Germinal center (tissue), 1 donor: Measurements from ENCODE around the gene EPHA6.
"Not testable (repeated sequence)": the region's sequence is repeated elsewhere in the genome, so short reads cannot be mapped to it uniquely, and the experiment has no call there.

Source experiments
- DNase-seq: peaks from one replicate; pipeline ENCODE4 v3.0.0; 2012; ENCODE audit warnings: mixed read lengths, low spot score

Gene EPHA6

GRCh38 chr3:97181704-97182103, 367.3 kb downstream of the EPHA6 start:
- DNase-seq: no peak

- DNase-seq: no peak
Measured at GRCh38 chr3:97187771-97188170, 373.4 kb downstream of the EPHA6 start.

GRCh38 chr3:97189835-97190234, 375.4 kb downstream of the EPHA6 start:
- DNase-seq: no peak

GRCh38 chr3:97197083-97197482, 382.7 kb downstream of the EPHA6 start:
- DNase-seq: no peak

GRCh38 chr3:97197830-97198229, 383.4 kb downstream of the EPHA6 start:
- no peak for DNase-seq

- DNase-seq: no peak
Measured at GRCh38 chr3:97200387-97200786, 386.0 kb downstream of the EPHA6 start.

- DNase-seq: no peak
Measured at GRCh38 chr3:97201814-97202213, 387.4 kb downstream of the EPHA6 start.

- DNase-seq: no peak
Measured at GRCh38 chr3:97228966-97229365, 414.6 kb downstream of the EPHA6 start.

GRCh38 chr3:97230486-97230885, 416.1 kb downstream of the EPHA6 start:
- DNase-seq: no peak

GRCh38 chr3:97232393-97233034, 418.1 kb downstream of the EPHA6 start:
- DNase-seq: no peak

GRCh38 chr3:97235179-97235578, 420.8 kb downstream of the EPHA6 start:
- no peak for DNase-seq

GRCh38 chr3:97235611-97236315, 421.4 kb downstream of the EPHA6 start:
- no peak for DNase-seq

- DNase-seq: no peak
Measured at GRCh38 chr3:97241417-97241816, 427.0 kb downstream of the EPHA6 start.

GRCh38 chr3:97245201-97245910, 431.0 kb downstream of the EPHA6 start:
- DNase-seq: no peak

GRCh38 chr3:97256060-97256459, 441.7 kb downstream of the EPHA6 start:
- no peak for DNase-seq

GRCh38 chr3:97257942-97258697, 443.7 kb downstream of the EPHA6 start:
- DNase-seq: no peak

- DNase-seq: no peak
Measured at GRCh38 chr3:97259263-97259662, 444.9 kb downstream of the EPHA6 start.

- DNase-seq: no peak
Measured at GRCh38 chr3:97264180-97264579, 449.8 kb downstream of the EPHA6 start.

GRCh38 chr3:97265237-97266005, 451.0 kb downstream of the EPHA6 start:
- no peak for DNase-seq

- DNase-seq: no peak
Measured at GRCh38 chr3:97269202-97269601, 454.8 kb downstream of the EPHA6 start.

GRCh38 chr3:97276879-97277550, 462.6 kb downstream of the EPHA6 start:
- not testable (repeated sequence) for DNase-seq
